Measurements from ENCODE around the gene ANKRD13A.

The ANKRD13A gene

GRCh38 chr12:110088936-110089335 lies 89.7 kb downstream of the ANKRD13A start:
- no peak for DNase-seq (ENCODE audit: low read depth, low spot score)
- no peak for TF ChIP-seq POLR2AphosphoS5 (IDR thresholded peaks at IDR 0.05; ENCODE audit: borderline replicate concordance, low read depth, low read length)
- no peak for TF ChIP-seq FOXP2 (optimal IDR thresholded peaks at IDR 0.05; ENCODE audit: control extremely low read depth, extremely low read length, insufficient read depth)
- TF ChIP-seq EZH2 (IDR thresholded peaks at IDR 0.05): no peak
- Histone ChIP-seq H3K9ac (ENCODE audit: insufficient read length) (no peak overlapping the region), H3K4me3 (no peak overlapping the region), H3K9me3 (ENCODE audit: low read depth, low read length) (no peaks in the 10 kb centered on the region), H3K36me3 (ENCODE audit: insufficient read depth, low read length) (no peaks in the 10 kb centered on the region), H3K27ac (no peak overlapping the region)

Data from SK-N-MC (cell line).